CD4-positive, alpha-beta T cell treated with Interleukin-6 at 100 ng/mL for 8 hours (primary cell): ENCODE data around the gene FHIP2A.
"Not testable (repeated sequence)": the region's sequence is repeated elsewhere in the genome, so short reads cannot be mapped to it uniquely, and the experiment has no call there.

Source experiments
- DNase-seq: peaks from one replicate; pipeline ENCODE4 v3.0.0-alpha.2; 2020; ENCODE audit warnings: mixed read lengths, low spot score

FHIP2A gene

DNA sequence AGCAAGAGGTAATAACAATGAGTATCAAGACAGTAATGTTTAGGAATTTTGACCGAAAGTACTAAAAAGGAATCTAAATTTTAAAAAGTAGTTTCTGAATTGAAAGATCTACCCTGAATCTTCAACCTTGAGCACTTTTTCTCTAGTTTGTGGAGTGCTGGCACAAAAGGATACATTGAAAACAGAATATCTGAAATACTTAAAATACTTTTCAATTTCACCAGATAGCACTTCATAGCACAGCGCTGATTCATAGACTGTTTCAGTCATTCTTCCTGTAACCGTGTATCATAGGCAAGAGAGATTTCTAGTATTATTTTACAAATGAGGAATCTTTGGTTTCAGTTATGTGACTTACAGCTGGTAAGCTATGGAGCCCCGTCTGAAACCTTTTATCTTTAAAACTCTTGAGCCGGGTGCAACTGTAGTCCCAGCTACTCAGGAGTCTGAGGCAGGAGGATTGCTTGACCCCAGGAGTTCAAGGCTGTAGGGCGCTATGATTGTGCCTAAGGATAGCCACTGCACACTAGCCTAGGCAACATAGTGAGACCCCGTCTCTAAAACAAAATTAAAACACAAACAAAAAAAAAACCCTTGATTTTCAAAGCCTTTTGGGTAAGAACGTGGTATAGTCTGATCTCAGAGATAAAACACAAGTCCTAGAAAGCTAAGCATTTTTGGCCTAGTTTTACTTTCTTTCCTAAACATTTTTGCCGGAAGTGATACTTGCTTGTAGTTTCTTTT is 35.1 kb downstream of the FHIP2A start:
- DNase-seq = no peak

DNA sequence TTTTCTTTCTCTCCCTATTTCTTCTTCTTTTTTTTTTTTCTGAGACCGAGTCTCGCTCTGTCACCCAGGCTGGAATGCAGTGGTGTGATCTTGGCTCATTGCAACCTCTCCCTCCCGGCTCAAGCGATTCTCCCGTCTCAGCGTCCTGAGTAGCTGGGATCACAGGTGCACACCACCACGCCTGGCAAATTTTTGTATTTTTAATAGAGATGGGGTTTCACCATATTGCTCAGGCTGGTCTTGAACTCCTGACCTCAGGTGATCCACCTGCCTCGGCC is 35.6 kb downstream of the FHIP2A start:
- not testable (repeated sequence) for DNase-seq

DNA sequence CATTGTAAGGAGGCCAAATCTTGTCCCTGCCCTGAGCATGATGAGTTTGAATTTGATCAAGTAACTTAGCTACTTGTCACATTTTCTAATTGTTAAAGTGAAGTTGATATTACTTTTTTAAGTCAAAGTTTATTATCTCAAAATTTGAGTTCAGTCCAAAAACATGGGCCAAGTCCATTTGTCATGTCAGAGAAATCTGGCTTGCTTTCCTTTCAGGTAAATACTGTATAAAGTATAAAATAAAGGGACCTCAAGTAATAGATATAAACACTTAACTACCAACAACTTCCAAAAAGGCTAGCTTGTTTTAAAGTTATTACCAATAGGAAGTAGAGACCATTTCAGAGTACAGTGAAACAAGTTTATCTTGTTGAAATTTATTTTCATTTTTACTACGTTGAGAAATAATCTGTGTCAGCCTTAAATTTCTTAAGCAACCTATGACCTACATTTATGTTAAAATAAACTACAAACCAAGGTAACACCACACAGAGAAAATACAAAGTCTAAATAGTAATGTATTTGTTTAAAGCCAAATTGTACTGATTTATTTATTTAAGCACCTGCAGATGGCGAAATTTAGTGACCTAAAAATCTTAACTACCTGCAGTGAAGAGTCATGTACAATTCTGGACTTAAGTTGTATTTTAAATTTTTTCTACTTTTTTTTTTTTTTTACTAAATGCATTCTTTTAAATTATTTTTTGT is 36.5 kb downstream of the FHIP2A start:
- DNase-seq = no peak

DNA sequence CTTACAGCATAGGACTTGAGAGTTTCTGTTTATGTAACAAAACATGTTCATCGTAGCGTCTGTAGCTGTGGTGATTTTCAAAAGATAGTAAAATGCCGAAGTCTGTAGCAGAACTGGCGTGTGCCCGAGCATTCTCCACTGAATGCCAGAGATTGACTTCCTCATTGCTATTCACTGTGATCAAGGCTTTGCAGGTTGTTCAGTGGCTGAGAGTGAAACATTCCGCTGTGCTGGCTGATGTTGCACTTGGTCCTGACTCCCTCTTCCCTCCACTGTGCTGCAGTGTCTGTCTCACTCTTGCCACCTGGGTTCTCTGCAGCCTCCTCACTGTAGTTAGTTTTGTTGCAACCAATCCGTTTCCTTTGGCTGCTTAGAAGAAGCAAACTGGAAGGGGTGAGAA is 37.6 kb downstream of the FHIP2A start:
- no peak for DNase-seq

DNA sequence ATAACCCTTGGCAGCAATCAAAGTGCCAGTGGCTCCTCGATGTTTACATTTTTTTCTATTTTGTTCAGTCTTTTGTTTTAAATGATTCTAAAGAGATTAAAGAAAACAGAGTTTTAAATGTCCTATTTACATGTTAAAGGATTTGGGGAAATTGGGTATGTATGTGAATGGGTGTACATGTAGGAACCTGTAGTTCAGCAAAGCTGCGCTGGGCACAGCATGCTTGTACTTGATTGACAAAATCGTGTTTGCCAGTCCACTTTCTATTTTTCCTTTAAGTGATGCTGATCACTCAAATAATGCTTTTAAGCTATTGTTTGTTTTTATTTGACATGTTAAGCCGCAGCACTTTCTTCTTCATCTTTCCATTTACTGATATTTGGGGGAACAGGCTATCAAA is 40.9 kb downstream of the FHIP2A start:
- DNase-seq = no peak

DNA sequence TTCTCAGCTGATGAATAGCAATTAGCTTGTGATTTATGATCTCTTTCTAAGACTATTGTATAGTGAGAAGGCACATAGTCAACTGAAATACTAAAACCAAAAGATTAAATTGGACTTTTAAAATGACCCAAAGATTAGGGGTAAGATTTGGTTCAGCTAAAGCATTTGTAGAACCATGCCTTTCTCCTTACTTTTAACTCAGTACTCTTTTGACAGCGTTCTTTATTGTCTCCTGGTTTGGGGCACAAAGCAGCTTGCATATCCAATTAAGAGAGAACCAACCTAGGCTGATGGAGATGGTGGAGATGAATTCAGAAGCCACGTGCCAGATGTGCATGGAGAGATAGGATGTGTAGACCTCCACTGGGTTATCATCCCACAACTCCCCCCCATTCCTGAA is 45.8 kb downstream of the FHIP2A start:
- no peak for DNase-seq

DNA sequence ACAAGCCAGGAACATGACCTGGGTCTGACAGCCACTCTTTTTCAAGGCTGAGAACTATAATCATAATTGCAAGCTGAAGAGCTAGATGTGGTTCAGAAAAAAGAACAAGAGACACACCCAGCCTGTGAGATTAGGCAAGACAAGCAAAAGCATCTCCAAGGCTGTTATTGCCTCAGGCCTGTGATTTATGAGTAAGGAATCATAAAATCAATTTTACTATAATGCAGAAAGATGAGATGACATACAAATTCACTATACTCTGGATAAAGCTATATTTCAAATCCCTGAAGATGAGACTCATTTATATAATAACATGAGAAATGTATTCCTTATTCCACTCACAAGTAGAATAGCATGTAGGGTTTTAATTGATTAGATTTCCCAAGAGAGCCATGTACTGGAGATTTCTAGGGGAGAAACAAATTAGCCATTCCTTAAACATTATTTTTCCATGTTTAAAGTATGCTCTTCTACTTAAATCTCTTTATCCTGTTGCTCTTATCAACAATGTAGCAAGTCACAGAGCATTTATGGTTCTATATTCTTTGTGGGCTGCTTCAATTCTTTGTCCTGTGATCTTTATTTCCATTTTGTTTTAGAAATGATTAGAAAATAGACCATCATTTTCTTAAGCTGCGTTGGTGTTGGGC is 47.4 kb downstream of the FHIP2A start:
- DNase-seq = no peak

DNA sequence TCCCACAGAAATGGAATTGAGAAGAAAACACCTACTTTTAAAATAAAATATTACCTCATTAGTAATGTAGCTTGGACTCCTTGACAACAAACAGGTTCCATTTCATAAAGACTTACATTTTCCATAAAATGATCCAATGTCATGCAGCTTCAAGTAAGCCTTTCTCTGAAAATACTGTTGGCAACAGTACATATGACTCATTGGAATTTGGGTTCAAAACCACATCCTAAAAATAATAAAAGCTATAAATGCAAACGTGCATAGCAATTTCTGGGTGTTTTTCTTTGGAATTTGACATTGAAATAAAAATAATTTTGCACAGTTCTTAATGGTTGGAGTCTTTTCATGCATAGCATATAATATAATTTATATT is 47.9 kb downstream of the FHIP2A start:
- DNase-seq = no peak

DNA sequence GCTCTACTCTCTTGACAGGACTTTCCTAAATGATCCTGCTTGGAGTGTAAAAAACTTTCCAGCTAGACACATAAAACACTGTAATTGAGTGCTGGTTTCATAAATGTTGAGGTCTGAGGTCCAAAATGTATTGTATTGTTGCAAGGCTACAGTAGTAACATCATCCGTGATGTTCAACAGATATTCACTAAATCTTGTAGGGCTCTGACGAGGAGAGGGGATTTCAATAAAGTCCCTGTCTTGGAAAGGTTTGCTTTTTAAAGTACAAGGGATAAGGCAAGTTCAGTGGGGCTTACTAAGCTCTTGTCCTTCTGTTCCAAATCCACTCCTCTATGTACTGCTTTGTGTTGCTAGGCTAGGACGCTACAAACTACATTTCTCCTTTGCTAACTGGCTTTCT is 48.9 kb downstream of the FHIP2A start:
- DNase-seq = no peak

DNA sequence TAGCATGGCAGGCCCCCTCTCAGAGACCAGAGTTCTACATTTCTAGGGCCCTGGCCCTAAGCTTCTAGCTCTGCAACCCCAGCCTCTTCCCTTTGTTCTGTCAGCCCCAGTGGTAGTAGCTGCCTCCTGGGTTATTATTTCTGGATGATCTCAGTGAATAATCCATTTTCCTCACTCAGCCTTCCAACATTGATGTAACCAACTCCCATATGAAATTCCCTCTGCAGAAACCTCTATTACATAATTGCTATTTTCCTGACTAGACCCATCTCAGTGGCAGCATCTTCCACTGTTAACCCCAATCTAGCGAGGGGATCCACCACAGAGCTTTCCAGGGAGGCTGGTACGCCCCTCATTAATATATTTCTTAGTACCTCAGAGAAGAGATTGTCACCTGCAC is 49.8 kb downstream of the FHIP2A start:
- no peak for DNase-seq
